Embryonic facial prominence (tissue), 1 donor: Measurements from ENCODE around the gene ME1.
"Not testable (repeated sequence)": the region's sequence is repeated elsewhere in the genome, so short reads cannot be mapped to it uniquely, and the experiment has no call there.

Experiments used
- DNase-seq: peaks from one replicate; pipeline ENCODE4 v3.0.0-alpha.2; 2016; ENCODE audit errors: extremely low spot score

The ME1 gene

GRCh38 chr6:83352424-83353061 is 78.3 kb downstream of the ME1 start:
- DNase-seq: no peak

DNA sequence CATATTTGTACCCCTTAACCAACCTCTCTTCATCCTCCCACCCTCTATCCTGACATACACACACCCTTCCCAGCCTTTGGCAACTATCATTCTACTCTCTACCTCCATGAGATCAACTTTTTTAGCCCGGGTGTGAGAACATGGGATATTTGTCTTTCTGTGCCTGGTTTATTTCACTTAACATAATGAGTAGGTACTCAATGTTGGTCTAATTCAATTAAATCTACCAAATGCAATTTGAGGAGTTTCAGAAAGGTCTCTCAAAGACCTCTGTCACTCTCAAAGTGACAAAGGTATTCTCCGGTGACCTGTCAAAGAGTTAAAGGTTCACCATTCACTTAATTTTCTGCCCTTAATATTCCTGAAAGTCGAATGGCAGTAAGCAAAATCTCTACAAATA is 87.7 kb downstream of the ME1 start:
- DNase-seq: no peak

GRCh38 chr6:83341765-83342164 is 89.1 kb downstream of the ME1 start:
- DNase-seq: no peak

GRCh38 chr6:83333916-83334315 is 96.9 kb downstream of the ME1 start:
- not testable (repeated sequence) for DNase-seq

DNA sequence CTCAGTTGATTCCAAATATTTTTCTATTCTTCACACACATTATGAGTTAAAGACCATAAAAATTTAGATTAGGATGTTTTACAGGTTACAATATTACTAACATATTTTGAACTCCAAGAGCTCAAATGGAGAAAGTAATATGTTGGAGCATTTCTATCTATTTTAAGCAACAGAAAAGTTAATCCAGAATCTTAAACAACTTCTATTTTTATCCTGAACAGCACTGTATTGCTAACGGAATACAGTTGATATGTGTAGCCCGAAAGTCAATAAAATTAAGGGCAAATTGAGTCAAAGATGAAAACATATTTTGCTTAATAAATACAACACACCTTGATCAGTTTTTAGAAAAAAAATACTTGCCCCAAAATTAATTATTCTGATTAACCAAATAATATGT is 97.4 kb downstream of the ME1 start:
- DNase-seq: no peak

DNA sequence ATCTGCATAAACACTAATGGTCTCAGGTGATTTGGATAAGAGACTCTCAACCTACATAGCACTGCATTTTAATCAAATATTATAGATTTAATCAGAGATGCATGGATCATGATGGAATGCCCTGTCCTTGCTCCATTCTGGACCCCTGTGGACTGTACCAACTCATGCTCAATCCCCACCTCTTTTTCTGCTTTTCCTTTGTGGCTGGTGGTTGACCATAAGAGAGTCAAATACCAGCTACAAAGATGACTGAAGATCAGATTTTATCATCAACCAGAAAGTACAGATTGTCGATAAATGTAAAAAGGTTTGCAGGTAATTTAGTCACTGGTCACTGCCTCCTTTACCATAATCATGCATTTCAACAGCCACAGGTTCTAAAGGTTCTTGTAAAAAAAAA is 116.2 kb downstream of the ME1 start:
- DNase-seq: no peak

- no peak for DNase-seq
These were observed 117.0 kb downstream of the ME1 start for GRCh38 chr6:83313882-83314281.

DNA sequence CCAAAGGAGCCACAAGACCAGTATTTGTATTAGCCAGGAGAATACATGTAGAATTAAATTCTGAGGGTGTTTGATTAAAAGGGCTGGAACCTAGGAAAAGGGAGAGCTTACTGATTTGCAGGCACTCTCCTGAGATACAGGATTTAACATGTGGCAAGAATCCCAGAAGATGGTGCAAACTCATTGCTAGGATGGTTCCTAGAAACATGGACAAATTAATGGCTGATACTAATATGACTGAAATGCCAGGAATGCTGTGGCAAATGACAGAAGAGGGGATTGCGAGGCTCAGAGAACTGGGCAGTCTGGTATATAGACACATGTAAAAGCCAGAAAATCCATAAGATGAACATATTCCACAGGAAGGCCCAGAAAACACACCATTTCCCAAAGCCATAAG is 119.6 kb downstream of the ME1 start:
- DNase-seq: no peak

GRCh38 chr6:83310046-83310445 is 120.8 kb downstream of the ME1 start:
- DNase-seq: no peak

GRCh38 chr6:83309344-83309743 is 121.5 kb downstream of the ME1 start:
- DNase-seq: no peak

DNA sequence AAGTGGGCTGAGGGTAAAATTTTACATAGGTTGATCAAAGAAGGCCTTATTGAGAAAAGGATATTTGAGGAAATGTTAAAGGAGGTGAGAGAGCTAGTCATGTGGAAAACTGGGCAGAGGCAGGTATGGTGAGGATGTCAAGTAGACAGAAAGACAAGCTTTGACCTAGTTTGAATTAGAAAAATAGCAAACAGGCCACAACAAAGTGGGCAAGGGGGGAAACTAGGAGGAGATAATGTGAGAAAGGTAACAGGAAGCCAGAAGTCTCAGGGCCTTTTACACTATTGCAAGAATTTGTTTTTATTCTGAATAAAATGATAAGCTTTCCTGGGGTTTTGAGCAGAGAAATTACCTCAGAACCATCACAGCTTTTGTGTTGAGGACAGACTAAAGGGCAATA is 122.0 kb downstream of the ME1 start:
- DNase-seq: no peak

GRCh38 chr6:83307849-83308248 is 123.0 kb downstream of the ME1 start:
- no peak for DNase-seq

- DNase-seq: no peak
These were observed 127.4 kb downstream of the ME1 start for GRCh38 chr6:83303426-83303825.

DNA sequence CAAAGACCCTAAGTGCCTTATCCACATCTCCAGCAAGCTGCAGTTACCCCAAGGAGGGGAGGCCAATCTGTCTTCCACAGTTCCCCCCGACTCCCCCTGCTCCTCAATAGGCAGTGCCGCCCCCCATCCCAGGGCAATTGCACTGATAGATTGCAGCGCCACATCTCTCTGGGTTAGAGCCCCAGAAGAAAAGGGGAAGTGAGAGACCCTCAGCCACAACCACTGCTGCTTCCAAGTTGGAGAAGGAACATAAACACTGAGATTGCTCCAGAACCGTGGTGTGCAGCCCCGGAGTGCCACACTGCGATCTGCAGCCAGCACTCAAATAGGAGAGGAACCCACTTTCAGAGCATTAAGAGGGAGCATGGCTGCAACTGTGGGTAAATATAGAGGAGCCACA is 136.2 kb downstream of the ME1 start:
- no peak for DNase-seq

DNA sequence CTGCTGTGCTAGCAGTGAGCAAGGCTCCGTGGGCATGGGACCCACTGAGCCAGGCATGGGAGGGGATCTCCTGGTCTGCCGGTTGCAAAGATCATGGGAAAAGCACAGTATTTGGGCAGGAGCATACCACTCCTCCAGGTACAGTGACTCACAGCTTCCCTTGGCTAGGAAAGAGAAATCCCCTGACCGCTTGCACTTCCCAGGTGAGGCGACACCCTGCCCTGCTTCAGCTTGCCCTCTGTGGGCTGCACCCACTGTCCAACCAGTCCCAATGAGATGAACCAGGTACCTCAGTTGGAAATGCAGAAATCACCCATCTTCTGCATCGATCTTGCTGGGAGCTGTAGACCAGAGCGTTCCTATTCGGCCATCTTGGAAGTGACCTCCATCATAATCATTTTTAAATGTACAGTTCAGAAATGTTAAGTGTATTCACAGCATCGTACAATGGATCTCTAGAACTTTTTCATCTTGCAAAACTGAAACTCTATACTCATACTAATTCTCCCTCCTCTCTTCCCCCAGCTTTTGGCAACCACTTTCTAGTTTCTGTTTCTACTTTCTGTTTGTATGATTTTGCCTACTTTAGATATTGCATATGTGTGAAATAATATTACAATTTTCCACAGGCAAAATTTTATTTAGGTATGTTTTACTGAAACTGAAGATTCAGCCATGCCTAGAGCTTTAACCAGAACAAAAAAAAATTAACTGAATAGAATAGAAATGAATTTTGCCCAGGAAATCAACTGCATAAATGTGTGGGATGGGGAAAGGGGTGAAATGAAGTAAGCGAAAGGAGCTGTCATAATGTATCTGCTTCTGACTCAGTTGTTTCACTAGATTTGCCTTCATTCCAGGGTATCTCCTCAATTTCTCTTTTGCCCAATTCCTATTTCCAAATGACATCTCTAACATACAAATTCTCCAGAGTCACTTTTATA is 137.7 kb downstream of the ME1 start:
- no peak for DNase-seq

GRCh38 chr6:83287298-83287697 is 143.6 kb downstream of the ME1 start:
- DNase-seq: not testable (repeated sequence)

GRCh38 chr6:83285917-83286316 is 144.9 kb downstream of the ME1 start:
- no peak for DNase-seq

DNA sequence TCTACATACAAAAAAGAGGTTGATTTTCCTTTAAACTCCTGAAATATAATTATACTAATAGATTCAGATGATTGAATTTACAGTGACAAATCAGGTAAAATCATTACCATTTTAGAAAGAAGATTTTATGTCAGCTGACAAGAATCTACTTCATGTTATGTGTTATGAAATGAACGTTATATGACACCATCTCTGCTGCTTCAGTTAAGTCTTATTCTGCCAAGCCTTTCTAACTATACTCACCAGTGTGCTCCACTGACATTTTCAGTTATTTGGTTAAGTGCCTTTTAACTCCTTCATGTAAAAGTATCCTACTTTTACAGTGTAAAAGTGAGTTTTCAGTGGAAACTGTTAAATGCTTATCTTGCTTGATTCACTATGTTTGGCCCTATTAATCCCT is 157.3 kb downstream of the ME1 start:
- no peak for DNase-seq

DNA sequence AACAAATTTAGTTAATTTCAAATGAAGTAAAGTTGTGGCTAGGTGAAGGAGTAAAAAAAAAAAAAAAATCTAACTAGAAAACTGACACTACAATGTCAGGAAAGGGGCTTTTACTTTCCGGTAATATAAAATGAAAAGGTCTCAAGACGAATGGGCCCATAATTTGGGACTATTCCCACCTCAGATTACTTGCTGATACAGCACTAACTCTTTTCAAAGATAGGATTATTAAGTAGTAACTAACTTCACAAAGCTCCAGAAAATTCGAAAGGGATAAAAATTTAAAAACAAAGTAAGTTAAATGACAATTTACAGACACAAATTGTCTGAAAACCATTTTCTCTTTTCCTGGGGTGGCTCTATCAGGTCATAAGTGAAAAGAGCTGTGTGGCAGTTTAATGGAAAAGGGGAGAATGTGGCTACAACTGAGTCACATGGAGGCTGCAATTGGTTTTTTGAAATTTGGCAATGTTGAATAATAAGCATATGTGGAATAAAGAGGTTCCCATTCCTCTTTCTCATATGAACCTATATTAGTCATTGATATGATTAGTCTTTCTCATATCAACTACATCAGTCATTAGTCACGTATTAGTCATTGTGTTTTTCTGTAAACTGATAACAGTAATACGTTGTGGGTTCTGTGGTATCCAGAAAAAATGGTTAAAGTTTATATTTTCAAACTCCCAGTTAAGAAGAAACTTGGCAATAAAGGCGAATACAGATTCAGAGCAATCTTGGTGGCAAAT is 159.7 kb downstream of the ME1 start:
- DNase-seq: no peak

- DNase-seq: no peak
These were observed 165.5 kb downstream of the ME1 start for GRCh38 chr6:83265384-83265783.

- DNase-seq: no peak
These were observed 170.3 kb downstream of the ME1 start for GRCh38 chr6:83260577-83260976.

DNA sequence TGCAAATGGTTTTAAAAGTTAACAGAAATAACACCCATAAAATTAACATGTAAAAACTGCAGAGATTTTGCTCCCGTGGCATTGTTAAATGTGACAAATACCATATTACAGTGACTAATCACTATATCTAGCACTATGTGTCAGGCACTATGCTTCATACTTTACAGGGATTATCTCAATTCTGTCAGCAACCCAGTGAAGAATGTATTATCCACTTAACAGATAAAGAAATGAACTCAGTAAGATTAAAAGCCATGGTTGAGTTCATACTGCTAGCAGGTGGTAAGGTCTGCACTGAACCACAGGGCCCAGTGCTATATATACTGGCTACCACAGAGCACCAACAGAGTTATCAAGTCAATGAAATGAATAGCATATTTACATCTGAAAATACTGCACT is 172.3 kb downstream of the ME1 start:
- DNase-seq: no peak

DNA sequence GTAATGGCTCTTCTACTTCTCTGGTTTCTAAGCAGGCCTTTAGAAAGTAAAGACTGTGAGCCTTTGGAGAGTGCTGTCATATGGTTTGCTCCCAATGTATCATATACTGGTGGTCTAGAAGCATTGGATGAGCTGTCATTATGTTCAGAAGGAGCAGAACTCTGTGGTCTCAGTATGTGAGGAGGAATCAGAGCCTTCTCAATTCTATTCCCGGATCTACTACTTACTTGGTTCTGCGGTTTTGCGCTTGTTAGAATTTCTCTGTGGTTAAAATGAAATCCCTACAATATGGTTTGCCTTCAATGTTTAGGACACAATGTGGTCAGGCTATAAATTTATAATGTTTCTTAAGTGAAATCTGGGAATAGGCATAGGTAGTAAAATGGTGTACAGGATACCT is 173.1 kb downstream of the ME1 start:
- peak; percentile 9 for DNase-seq
